Thyroid gland (tissue), 4 donors: ENCODE results near the gene GPR157.

Experiments used
- CTCF ChIP-seq, 6 experiments: fragments of 200-600 bp in 3 of 6; fragments of 450-650 bp in 3 of 6; sonication (generic) in 3 of 6; IDR thresholded peaks; one replicate each; pipeline ENCODE4 v1.5.1; 2016 to 2019; ENCODE audit warnings: antibody characterized with exemption in 6 of 6, mild to moderate bottlenecking in 2 of 6, inconsistent platforms in 1 of 6, moderate library complexity in 1 of 6
- POLR2A ChIP-seq, 2 donors: fragments of 450-650 bp; IDR thresholded peaks; one replicate each; pipeline ENCODE4 v1.6.1; 2017; ENCODE audit warnings: antibody characterized with exemption in 2 of 2, mild to moderate bottlenecking in 2 of 2, moderate library complexity in 1 of 2

DNA sequence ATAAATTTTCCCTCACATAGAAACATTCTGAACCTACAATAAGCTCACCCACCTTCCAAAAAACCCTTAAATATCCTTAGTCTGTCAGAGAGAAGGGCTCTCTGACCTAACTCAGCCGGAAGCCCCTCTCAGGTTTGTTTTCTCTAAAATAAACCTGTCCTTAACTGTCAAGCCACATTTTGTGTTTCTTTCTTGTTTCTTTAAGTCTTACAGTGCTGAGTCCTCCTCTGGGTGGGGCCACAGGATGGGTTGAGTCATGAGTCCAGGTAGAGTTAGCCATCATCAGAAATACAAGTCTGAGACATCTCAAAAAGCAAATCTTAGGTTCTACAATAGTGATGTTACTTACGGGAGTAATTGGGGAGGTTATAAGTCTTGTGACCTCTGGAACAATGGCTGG lies 33.1 kb downstream of the GPR157 start:
- no peak for TF ChIP-seq CTCF (IDR thresholded peaks at IDR 0.05)
- TF ChIP-seq POLR2A (IDR thresholded peaks at IDR 0.05): no peak
